Coronary artery (tissue), 2 donors: ENCODE measurements around the gene SH3TC1.

ENCODE experiments used
- DNase-seq: peaks from one replicate; pipeline ENCODE4 v3.0.0-alpha.2; 2017; ENCODE audit warnings: low spot score
- H3K27ac ChIP-seq, 2 donors: fragments of 200-600 bp; sonication (generic); one replicate each; pipeline ENCODE4 v1.5.1; 2016 to 2019
- H3K4me3 ChIP-seq: fragments of 200-600 bp; sonication (generic); 2 replicates; pipeline ENCODE4 v1.5.1; 2016; ENCODE audit warnings: mild to moderate bottlenecking, moderate library complexity
- CTCF ChIP-seq: fragments of 200-600 bp; sonication (generic); IDR thresholded peaks from one replicate; pipeline ENCODE4 v1.5.1; 2019; ENCODE audit warnings: antibody characterized with exemption

Gene SH3TC1

GRCh38 chr4:8163436-8164193, 35.5 kb upstream of the SH3TC1 start:
- no peak for DNase-seq
- Histone ChIP-seq H3K27ac (no peak overlapping the region), H3K4me3 (no peak overlapping the region)
- no peak for TF ChIP-seq CTCF

GRCh38 chr4:8164194-8164565, 34.9 kb upstream of the SH3TC1 start:
- Histone ChIP-seq H3K27ac (no peak overlapping the region), H3K4me3 (no peak overlapping the region)
- TF ChIP-seq CTCF = no peak
- no peak for DNase-seq

- TF ChIP-seq CTCF = no peak
- Histone ChIP-seq H3K27ac (no peak overlapping the region), H3K4me3 (no peak overlapping the region)
- no peak for DNase-seq
These were observed 34.4 kb upstream of the SH3TC1 start for GRCh38 chr4:8164687-8165086.

- DNase-seq = no peak
- H3K27ac ChIP-seq = no peak overlapping the region
- no peak for TF ChIP-seq CTCF
- no peak overlapping the region for H3K4me3 ChIP-seq
These were observed 33.7 kb upstream of the SH3TC1 start for GRCh38 chr4:8165374-8165896.

- DNase-seq = no peak
- no peak for TF ChIP-seq CTCF
- Histone ChIP-seq H3K4me3 (no peak overlapping the region), H3K27ac (no peak overlapping the region)
These were observed 31.8 kb upstream of the SH3TC1 start for GRCh38 chr4:8167291-8167690.

- no peak for TF ChIP-seq CTCF
- peak overlapping the region in 1 of 2 donors; percentile 19 for H3K27ac ChIP-seq
- DNase-seq = no peak
These were observed 31.3 kb upstream of the SH3TC1 start for GRCh38 chr4:8167815-8168214.

GRCh38 chr4:8168232-8168631, 30.9 kb upstream of the SH3TC1 start:
- no peak for DNase-seq
- no peak for TF ChIP-seq CTCF
- H3K4me3 ChIP-seq = no peak overlapping the region
- H3K27ac ChIP-seq = peak overlapping the region in 1 of 2 donors; percentile 19

More at GRCh38 chr4:8167815-8168214, 31.3 kb upstream of the SH3TC1 start:
- H3K4me3 ChIP-seq = no peak overlapping the region
